ENCODE data around the gene TVP23A. TPM values are rescaled to one million over a fixed set of nuclear protein-coding genes. Genes with fewer than 3 reads are reported as not detected.
"Not testable (repeated sequence)": the region's sequence is repeated elsewhere in the genome, so short reads cannot be mapped to it uniquely, and the experiment has no call there.

TVP23A gene
- total and polyA plus RNA-seq, 8 donors, result 0.15 to 4.4 (median 0.34) TPM; not detected in 4

DNA sequence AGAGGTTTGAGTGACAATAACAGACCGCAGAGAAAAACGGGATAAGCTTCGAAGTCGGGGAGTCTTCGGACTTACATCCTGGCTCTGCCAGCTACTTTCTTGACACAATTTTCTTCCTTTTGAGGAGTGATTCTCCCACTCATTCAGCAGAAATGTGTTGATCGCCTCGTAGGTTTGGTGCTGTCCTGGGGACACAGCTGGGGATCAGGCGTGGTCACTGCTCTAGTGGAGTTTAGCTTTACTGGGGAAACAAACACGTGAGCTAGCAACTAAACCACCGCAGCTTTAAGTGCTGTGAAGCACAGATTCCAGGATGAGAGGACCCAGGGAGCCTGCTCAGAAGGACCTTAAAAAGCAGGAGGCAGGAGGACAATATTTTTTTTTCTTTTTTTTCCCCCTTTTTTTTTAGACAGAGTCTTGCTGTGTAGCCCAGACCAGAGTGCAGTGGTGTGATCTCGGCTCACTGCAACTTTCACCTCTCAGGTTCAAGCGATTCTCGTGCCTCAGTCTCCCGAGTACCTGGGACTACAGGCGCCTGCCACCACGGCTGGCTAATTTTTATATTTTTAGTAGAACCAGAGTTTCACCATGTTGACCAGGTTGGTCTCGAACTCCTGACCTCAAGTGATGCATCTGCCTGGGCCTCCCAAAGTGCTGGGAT, 74.1 kb downstream of the TVP23A start:
- intact Hi-C loops (cut with DNase I; ENCODE audit: low total_unique reads), result no loop called here
- 39 to 42% (median 40%) methylated on average over 17 of the region's 17 CpGs for WGBS, 5 donors

DNA sequence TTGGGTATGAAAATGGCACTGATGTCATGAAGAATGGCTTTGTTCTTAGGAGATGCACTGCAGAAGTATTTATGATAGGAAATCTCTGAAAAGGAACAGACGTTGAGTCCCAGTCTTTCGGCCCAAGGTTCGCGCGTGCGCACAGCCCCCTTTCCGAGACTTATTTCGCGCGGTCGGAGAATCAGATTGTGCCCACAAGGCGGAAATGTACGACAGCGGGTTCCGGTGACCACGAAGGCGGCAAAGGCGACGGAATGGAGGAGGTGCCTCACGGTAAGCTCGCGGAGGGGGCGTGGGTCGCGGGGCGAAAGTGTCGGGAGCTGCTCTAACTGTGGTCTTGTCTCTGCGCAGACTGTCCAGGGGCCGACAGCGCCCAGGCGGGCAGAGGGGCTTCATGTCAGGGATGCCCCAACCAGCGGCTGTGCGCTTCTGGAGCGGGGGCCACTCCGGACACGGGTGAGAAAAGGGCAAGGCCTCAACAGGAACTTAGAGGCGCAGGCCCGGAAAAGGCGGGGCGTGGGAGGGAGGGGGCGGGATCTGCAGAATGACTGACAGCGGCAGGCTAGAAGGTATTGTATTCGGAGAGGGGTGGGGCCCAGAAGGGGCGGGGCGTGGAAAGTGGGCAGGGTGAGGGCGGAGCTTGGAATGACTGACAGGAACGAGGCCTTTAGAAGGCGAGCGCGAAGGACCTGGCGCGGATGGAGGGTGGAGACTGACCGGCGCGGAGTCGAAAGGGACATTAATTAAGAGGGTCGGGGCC, 74.8 kb downstream of the TVP23A start, which contains the start of gene NUBP1:
Gene NUBP1, plus strand, starts transcription at position 233 of the 760 bp plus-strand sequence. Its CDS starts 22 bp downstream, at position 255.
- peak; percentile 99 to 100 for DNase-seq
- Histone ChIP-seq H3K4me3 (peak within 1 kb of the TSS; percentile 45 to 62 (median 52)), H3K36me3 (peaks cover 18 to 25% (median 22%) of the 10 kb centered on the region in 4 donors), H3K4me1 (peaks cover 13 to 45% (median 28%) of the 10 kb centered on the region in 4 donors), H3K9me3 (no peaks in the 10 kb centered on the region), H3K27ac (peak within 1 kb of the TSS; percentile 90 to 98 (median 96)), H3K27me3 (no peaks in the 10 kb centered on the region)
- 0 to 1% (median 0%) methylated on average over 49 to 57 of the region's 57 CpGs for WGBS, 5 donors
- peak; percentile 76 to 93 (median 82) for TF ChIP-seq POLR2AphosphoS5 (IDR thresholded peaks at IDR 0.05)
- peak in 1 of 4 donors; percentile 12 for TF ChIP-seq POLR2A (IDR thresholded peaks at IDR 0.05)
- TF ChIP-seq, protein P1, sequence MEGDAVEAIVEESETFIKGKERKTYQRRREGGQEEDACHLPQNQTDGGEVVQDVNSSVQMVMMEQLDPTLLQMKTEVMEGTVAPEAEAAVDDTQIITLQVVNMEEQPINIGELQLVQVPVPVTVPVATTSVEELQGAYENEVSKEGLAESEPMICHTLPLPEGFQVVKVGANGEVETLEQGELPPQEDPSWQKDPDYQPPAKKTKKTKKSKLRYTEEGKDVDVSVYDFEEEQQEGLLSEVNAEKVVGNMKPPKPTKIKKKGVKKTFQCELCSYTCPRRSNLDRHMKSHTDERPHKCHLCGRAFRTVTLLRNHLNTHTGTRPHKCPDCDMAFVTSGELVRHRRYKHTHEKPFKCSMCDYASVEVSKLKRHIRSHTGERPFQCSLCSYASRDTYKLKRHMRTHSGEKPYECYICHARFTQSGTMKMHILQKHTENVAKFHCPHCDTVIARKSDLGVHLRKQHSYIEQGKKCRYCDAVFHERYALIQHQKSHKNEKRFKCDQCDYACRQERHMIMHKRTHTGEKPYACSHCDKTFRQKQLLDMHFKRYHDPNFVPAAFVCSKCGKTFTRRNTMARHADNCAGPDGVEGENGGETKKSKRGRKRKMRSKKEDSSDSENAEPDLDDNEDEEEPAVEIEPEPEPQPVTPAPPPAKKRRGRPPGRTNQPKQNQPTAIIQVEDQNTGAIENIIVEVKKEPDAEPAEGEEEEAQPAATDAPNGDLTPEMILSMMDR (IDR thresholded peaks at IDR 0.05), result no peak
- TF ChIP-seq EP300 (IDR thresholded peaks at IDR 0.05), result no peak
- intact Hi-C loops (cut with DNase I; ENCODE audit: low total_unique reads), result no loop called here

More for the DNA sequence above, 74.1 kb downstream of the TVP23A start:
- H3K4me1 ChIP-seq, result peaks cover 11 to 43% (median 25%) of the 10 kb centered on the region in 4 donors
- peaks cover 19 to 32% (median 29%) of the 10 kb centered on the region in 4 donors for H3K36me3 ChIP-seq
- no peaks in the 10 kb centered on the region for H3K27me3 ChIP-seq
- no peaks in the 10 kb centered on the region for H3K9me3 ChIP-seq
- TF ChIP-seq POLR2AphosphoS5 (IDR thresholded peaks at IDR 0.05), result no peak
- no peak for TF ChIP-seq POLR2A (IDR thresholded peaks at IDR 0.05)
- H3K27ac ChIP-seq, result peak overlapping the region; percentile 53 to 98 (median 96)
- DNase-seq, result no peak
- H3K4me3 ChIP-seq, result peak overlapping the region; percentile 45 to 62 (median 52)

DNA sequence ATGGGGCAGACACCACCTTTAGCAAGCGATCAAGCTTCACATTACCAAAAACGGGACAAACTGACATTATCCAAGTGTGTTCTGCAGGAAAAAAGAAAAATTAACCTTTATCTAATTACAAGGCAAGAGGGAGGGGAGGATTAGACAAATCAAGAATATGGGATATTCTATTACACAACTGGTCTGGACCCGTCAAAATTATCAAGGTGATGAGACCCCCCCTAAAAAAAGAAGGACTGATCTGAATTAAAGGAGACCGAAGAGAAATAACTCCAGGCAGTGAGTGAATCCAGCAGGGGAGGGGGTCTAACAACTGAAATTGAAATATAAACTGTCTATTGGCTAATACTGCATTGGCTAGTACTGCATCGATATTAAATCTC, 75.4 kb downstream of the TVP23A start:
- no peak for TF ChIP-seq EP300 (IDR thresholded peaks at IDR 0.05)
- no peak for TF ChIP-seq POLR2AphosphoS5 (IDR thresholded peaks at IDR 0.05)
- TF ChIP-seq, protein P1 (IDR thresholded peaks at IDR 0.05), result no peak
- TF ChIP-seq POLR2A (IDR thresholded peaks at IDR 0.05), result no peak
- no peaks in the 10 kb centered on the region for H3K27me3 ChIP-seq
- peak overlapping the region in 4 of 5 donors; percentile 94 to 98 (median 97) for H3K27ac ChIP-seq
- no peaks in the 10 kb centered on the region for H3K9me3 ChIP-seq
- no peak for DNase-seq
- peaks cover 18 to 50% (median 33%) of the 10 kb centered on the region in 4 donors for H3K4me1 ChIP-seq
- WGBS, 5 donors, result 30 to 35% (median 32%) methylated on average over 5 of the region's 5 CpGs
- peaks cover 12 to 19% (median 16%) of the 10 kb centered on the region in 4 donors for H3K36me3 ChIP-seq
- peak overlapping the region; percentile 45 to 62 (median 52) for H3K4me3 ChIP-seq
- intact Hi-C loops (cut with DNase I; ENCODE audit: low total_unique reads), result no loop called here

DNA sequence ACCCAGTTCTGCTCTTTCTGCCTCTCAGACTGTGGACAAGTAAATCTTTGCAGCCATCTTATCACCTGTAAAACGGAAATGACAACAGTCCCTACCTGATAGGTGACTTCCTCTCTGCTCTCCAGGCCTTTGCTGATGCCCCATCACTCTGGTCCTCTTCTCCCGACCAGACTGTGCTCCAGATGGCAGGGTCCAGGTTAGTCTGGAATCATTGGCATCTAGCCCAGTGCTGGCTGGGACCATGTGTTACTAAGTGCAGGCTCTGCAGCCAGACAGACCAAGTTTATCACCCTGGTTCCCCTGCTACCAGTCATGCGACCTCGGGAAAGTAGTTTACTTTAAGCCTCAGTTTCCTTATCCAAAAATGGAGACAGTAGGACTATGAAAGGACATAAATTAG, 76.8 kb downstream of the TVP23A start:
- 27 to 37% (median 29%) methylated on average over 4 of the region's 4 CpGs for WGBS, 5 donors

DNA sequence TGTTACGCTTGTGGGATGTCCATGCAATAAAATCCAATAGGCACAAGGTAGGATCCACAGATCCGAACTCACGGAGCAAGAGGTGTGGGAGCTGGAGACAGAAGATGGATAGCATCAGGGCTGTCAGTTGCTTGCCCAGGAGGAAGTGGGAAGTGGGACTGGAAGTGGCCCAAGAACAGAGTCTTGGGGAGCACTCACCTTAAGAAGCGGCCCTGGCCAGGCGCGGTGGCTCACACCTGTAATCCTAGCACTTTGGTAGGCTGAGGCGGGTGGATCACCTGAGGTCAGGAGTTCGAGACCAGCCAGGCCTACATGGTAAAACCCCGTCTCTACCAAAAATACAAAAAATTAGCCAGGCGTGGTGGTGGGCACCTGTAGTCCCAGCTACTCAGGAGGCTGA, 77.3 kb downstream of the TVP23A start:
- peaks cover 18 to 61% (median 45%) of the 10 kb centered on the region in 4 donors for H3K4me1 ChIP-seq
- 93 to 97% (median 95%) methylated on average over 10 of the region's 10 CpGs for WGBS, 5 donors
- intact Hi-C loops (cut with DNase I; ENCODE audit: low total_unique reads), result not testable (repeated sequence)

More for the DNA sequence above, 76.8 kb downstream of the TVP23A start:
- DNase-seq, result peak; percentile 61 to 64
- H3K36me3 ChIP-seq, result peaks cover 0 to 6% (median 2%) of the 10 kb centered on the region in 4 donors
- no peaks in the 10 kb centered on the region for H3K9me3 ChIP-seq
- intact Hi-C loops (cut with DNase I; ENCODE audit: low total_unique reads), result no loop called here
- no peak overlapping the region for H3K4me3 ChIP-seq
- TF ChIP-seq POLR2AphosphoS5 (IDR thresholded peaks at IDR 0.05), result no peak
- TF ChIP-seq EP300 (IDR thresholded peaks at IDR 0.05), result no peak
- TF ChIP-seq, protein P1 (IDR thresholded peaks at IDR 0.05), result no peak
- no peak for TF ChIP-seq POLR2A (IDR thresholded peaks at IDR 0.05)
- peak overlapping the region in 2 of 5 donors; percentile 31 to 61 for H3K27ac ChIP-seq
- H3K27me3 ChIP-seq, result no peaks in the 10 kb centered on the region
- peaks cover 18 to 62% (median 45%) of the 10 kb centered on the region in 4 donors for H3K4me1 ChIP-seq

More for the DNA sequence above, 77.3 kb downstream of the TVP23A start:
- H3K9me3 ChIP-seq, H3K36me3 ChIP-seq, H3K4me3 ChIP-seq, H3K27ac ChIP-seq, H3K27me3 ChIP-seq: not testable (repeated sequence)
- DNase-seq, result peak in 1 of 2 donors; percentile 11

Measured in stomach (tissue), 9 donors.